NCI-H510A treated with DMSO at 0.1 percent for 48 hours (cell line): ENCODE results near the gene PHRF1.

ENCODE experiments used
- DNase-seq: peaks from one replicate; lab custom pipeline; 2025; lab: John Stamatoyannopoulos, UW

PHRF1 gene

GRCh38 chr11:656866-657265 is 80.6 kb downstream of the PHRF1 start:
- DNase-seq: no peak

GRCh38 chr11:657691-658126 is 81.4 kb downstream of the PHRF1 start:
- DNase-seq: no peak

- no peak for DNase-seq
Measured at GRCh38 chr11:659532-660085, 83.3 kb downstream of the PHRF1 start.

- no peak for DNase-seq
Measured at GRCh38 chr11:660281-660680, 84.0 kb downstream of the PHRF1 start.

- no peak for DNase-seq
Measured at GRCh38 chr11:660681-661444, 84.6 kb downstream of the PHRF1 start.
